Keratinocyte (primary cell): ENCODE results near the gene ULK4. TPM values are rescaled to one million over a fixed set of nuclear protein-coding genes. Genes with fewer than 3 reads are reported as not detected.

Experiments
- DNase-seq: peaks from one replicate; pipeline ENCODE4 v3.0.0-alpha.2; 2011; ENCODE audit warnings: low read depth, missing footprints, low spot score
- FAIRE-seq: peaks from 2 replicates; lab custom pipeline; 2011; peaks lifted over from hg19 to GRCh38; lab: Jason Lieb, UNC
- H2AFZ ChIP-seq: 2 replicates; pipeline ENCODE4 v1.6.0; 2012; ENCODE audit warnings: low read length, control low read depth, inconsistent platforms; ENCODE audit not compliant: control insufficient read depth
- H3K27ac ChIP-seq: 2 replicates; pipeline ENCODE4 v1.5.1; 2011; ENCODE audit warnings: low read length; ENCODE audit not compliant: control insufficient read depth, insufficient read depth
- H3K27me3 ChIP-seq: 3 replicates; pipeline ENCODE4 v1.6.0; 2011; ENCODE audit warnings: low read length; ENCODE audit not compliant: control insufficient read depth, insufficient read depth; ENCODE audit errors: extremely low read depth
- H3K36me3 ChIP-seq, 2 experiments: 2 replicates in 1 of 2; 3 replicates in 1 of 2; pipeline ENCODE4 v1.5.1; 2011; ENCODE audit warnings: low read length in 2 of 2, mild to moderate bottlenecking in 1 of 2; ENCODE audit not compliant: control insufficient read depth in 2 of 2, insufficient read depth in 2 of 2; ENCODE audit errors: extremely low read depth in 1 of 2
- H3K4me1 ChIP-seq: 3 replicates; pipeline ENCODE4 v1.5.1; 2011; ENCODE audit warnings: low read length; ENCODE audit not compliant: control insufficient read depth, insufficient read depth; ENCODE audit errors: extremely low read depth
- H3K4me2 ChIP-seq: 3 replicates; pipeline ENCODE4 v1.6.0; 2011; ENCODE audit warnings: low read depth, low read length; ENCODE audit not compliant: control insufficient read depth, insufficient read depth; ENCODE audit errors: extremely low read depth
- H3K4me3 ChIP-seq, 3 experiments: fragments of 200-600 bp in 1 of 3; sonication (generic) in 1 of 3; 2 replicates in 2 of 3; 3 replicates in 1 of 3; pipeline ENCODE4 v1.5.1; 2011 to 2016; ENCODE audit warnings: low read length in 3 of 3, mild to moderate bottlenecking in 3 of 3, control low read depth in 2 of 3, inconsistent platforms in 1 of 3, low read depth in 1 of 3, mixed read lengths in 1 of 3, mixed run types in 1 of 3, moderate library complexity in 1 of 3; ENCODE audit not compliant: control insufficient read depth in 2 of 3, insufficient read depth in 2 of 3; ENCODE audit errors: extremely low read depth in 1 of 3
- H3K79me2 ChIP-seq: 2 replicates; pipeline ENCODE4 v1.6.0; 2012; ENCODE audit warnings: low read length; ENCODE audit not compliant: control insufficient read depth, insufficient read depth
- H3K9ac ChIP-seq: 3 replicates; pipeline ENCODE4 v1.6.0; 2011; ENCODE audit warnings: low read length; ENCODE audit not compliant: control insufficient read depth, insufficient read depth; ENCODE audit errors: extremely low read depth
- H3K9me1 ChIP-seq: 3 replicates; pipeline ENCODE4 v1.6.0; 2011; ENCODE audit warnings: low read length; ENCODE audit not compliant: control insufficient read depth, insufficient read depth; ENCODE audit errors: extremely low read depth
- H3K9me3 ChIP-seq: 2 replicates; pipeline ENCODE4 v1.5.1; 2012; ENCODE audit warnings: low read depth, low read length; ENCODE audit not compliant: control insufficient read depth
- H4K20me1 ChIP-seq: 3 replicates; pipeline ENCODE4 v1.6.0; 2011; ENCODE audit warnings: low read length; ENCODE audit not compliant: control insufficient read depth, insufficient read depth; ENCODE audit errors: extremely low read depth
- EZH2 ChIP-seq: IDR thresholded peaks from one replicate; pipeline ENCODE4 v1.6.1; 2012; ENCODE audit warnings: inconsistent platforms, mild to moderate bottlenecking, low read length, moderate library complexity
- dilution Hi-C: fragments of 300-500 bp; cut with MboI; formaldehyde crosslinking; loops from one replicate; pipeline ENCODE4 v1.7.0; 2020; ENCODE audit warnings: low sequenced_read_pairs; ENCODE audit not compliant: extremely low pct_ligation_motif_present
- polyA plus RNA-seq, 5 experiments: library from polyadenylated mRNA; depleted of rRNA in 3 of 5; stranded (reverse) in 3 of 5; stranded (forward) in 1 of 5; unstranded in 1 of 5; fragments of >200 nt; gene quantifications; 1 replicate in 1 of 5; 2 replicates in 3 of 5; 3 replicates in 1 of 5; pipeline versions ENCODE4 v1.2.1 to v1.2.3, GENCODE V29; 2011 to 2012; ENCODE audit warnings: missing spikeins in 2 of 5, low read depth in 1 of 5, low replicate concordance in 1 of 5
- TF ChIP-seq, protein P1 (sequence below), 3 experiments: IDR thresholded peaks in 1 of 3; conservative IDR thresholded peaks in 1 of 3; optimal IDR thresholded peaks in 1 of 3; 2 replicates in 2 of 3; 3 replicates in 1 of 3; pipeline versions ENCODE3 to v1.5.1; 2011; ENCODE audit warnings: low read length in 3 of 3, mild to moderate bottlenecking in 3 of 3, moderate library complexity in 2 of 3, control low read depth in 1 of 3, inconsistent platforms in 1 of 3; ENCODE audit not compliant: insufficient read depth in 2 of 3; ENCODE audit errors: extremely low read depth in 1 of 3

ULK4 gene
- polyA plus RNA-seq, 1 donor (not counting 4 experiments of a cell fraction or from before 2014, with no cell fraction given), result 6.1 TPM

DNA sequence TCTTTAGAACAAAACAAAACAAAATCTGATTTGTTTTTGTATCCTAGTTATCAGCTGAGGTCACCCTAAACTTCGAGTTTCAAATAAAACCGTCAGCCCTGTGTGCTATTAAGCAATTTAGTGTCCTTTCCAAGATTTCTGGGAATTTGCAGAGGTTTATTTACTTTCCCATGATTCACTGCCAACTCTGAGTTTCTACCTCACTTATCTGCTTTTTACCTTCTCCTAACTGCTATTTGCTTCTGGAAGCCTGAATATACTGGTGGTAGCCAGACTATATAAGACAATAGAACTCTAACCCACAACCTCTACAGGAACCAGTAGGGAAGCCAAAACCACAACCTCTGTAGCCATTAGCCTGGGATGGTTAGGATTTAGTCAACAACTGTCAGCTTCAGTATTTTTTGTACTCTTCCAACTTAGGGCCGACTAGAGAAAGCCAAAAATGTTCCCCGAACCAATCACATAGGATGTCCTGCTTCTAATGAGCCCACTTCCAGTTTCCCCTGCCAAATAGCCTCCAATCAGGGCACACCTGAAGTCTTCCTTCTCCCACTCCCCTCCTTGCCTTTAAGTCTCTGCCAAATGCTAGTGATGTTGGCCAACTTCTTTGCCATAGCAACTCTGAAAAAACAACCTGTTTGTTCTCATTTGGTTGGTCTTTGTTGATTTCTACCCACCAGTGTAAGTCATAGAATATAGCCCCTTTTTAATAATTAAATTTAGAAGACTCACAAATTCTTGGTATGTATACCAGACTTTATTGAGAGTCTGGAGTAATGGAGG, 273.1 kb downstream of the ULK4 start:
- Histone ChIP-seq H3K27me3 (no peaks in the 10 kb centered on the region), H2AFZ (no peak overlapping the region), H3K9ac (no peak overlapping the region), H3K9me1 (no peaks in the 10 kb centered on the region), H3K4me3 (no peak overlapping the region), H4K20me1 (no peaks in the 10 kb centered on the region), H3K27ac (no peak overlapping the region), H3K36me3 (no peaks in the 10 kb centered on the region), H3K79me2 (no peaks in the 10 kb centered on the region), H3K4me2 (no peak overlapping the region), H3K9me3 (no peaks in the 10 kb centered on the region), H3K4me1 (no peaks in the 10 kb centered on the region)
- dilution Hi-C loops, result no loop called here
- no peak for DNase-seq
- TF ChIP-seq, protein P1, sequence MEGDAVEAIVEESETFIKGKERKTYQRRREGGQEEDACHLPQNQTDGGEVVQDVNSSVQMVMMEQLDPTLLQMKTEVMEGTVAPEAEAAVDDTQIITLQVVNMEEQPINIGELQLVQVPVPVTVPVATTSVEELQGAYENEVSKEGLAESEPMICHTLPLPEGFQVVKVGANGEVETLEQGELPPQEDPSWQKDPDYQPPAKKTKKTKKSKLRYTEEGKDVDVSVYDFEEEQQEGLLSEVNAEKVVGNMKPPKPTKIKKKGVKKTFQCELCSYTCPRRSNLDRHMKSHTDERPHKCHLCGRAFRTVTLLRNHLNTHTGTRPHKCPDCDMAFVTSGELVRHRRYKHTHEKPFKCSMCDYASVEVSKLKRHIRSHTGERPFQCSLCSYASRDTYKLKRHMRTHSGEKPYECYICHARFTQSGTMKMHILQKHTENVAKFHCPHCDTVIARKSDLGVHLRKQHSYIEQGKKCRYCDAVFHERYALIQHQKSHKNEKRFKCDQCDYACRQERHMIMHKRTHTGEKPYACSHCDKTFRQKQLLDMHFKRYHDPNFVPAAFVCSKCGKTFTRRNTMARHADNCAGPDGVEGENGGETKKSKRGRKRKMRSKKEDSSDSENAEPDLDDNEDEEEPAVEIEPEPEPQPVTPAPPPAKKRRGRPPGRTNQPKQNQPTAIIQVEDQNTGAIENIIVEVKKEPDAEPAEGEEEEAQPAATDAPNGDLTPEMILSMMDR (optimal IDR thresholded peaks at IDR 0.05 in 1 of 3, IDR thresholded peaks at IDR 0.05 in 1 of 3, conservative IDR thresholded peaks at IDR 0.05 in 1 of 3; ENCODE audit: extremely low read depth in 1 of 3, insufficient read depth in 2 of 3, low read length in 3 of 3), result no peak
- TF ChIP-seq EZH2, result no peak
- no peak for FAIRE-seq

DNA sequence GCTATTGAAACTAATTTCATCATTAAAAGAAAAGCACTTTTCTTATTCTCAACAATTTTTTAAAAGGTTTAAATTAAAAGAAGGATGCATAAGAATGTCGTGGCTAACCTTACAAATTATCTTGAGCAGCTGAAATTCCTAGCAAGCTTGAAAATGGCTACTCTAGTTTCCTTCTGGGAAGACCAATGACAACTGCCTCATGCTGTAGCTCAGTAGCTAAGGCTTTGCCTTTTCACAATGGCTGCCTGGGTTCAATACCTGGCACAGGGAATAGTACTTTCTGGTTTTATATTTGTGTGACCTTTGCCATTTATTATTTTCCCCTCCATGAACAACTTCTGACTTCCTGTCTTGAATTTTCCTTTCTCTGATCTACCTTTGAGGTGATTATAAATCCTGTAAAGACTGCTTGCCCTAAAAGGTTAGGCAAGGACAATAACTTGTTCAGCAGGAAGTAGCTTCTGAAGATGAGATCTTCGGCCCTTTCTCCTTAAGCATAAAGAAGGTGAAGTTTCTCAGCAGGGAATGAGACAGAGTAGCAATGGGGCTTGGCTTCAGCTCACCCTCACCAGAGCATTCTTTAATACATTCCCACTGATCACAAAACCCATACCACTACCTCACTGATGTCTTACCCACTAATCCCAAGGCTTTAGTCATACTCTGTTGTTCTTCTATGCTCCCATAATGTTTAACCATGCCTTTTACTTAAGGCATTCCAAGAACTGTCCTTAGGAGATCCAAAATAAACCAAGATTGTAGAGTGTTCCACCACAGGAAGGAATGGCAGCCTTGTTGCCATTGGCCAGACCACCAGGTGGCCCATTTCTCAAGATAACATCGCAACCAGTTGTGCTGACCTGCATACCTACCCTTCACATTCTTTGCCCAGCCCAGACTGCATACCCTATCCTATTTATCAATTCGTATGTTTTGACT, 276.8 kb downstream of the ULK4 start:
- Histone ChIP-seq H3K4me3 (no peak overlapping the region), H2AFZ (no peak overlapping the region), H3K9ac (no peak overlapping the region), H3K27me3 (no peaks in the 10 kb centered on the region), H3K9me1 (no peaks in the 10 kb centered on the region), H3K4me2 (no peak overlapping the region), H3K9me3 (no peaks in the 10 kb centered on the region), H3K79me2 (no peaks in the 10 kb centered on the region), H3K36me3 (no peaks in the 10 kb centered on the region), H4K20me1 (no peaks in the 10 kb centered on the region), H3K27ac (no peak overlapping the region), H3K4me1 (peaks cover 7% of the 10 kb centered on the region)
- dilution Hi-C loops, result no loop called here
- TF ChIP-seq, protein P1 (optimal IDR thresholded peaks at IDR 0.05 in 1 of 3, IDR thresholded peaks at IDR 0.05 in 1 of 3, conservative IDR thresholded peaks at IDR 0.05 in 1 of 3; ENCODE audit: extremely low read depth in 1 of 3, insufficient read depth in 2 of 3, low read length in 3 of 3), result no peak
- TF ChIP-seq EZH2, result no peak
- DNase-seq (no peak), FAIRE-seq (no peak)
